Stimulated activated CD8-positive, alpha-beta memory T cell treated with anti-CD3 and anti-CD28 coated beads, Interleukin-2, amount 100 ng/mL, for 1 hour (primary cell): ENCODE results near the gene COPZ1.

Experiments used
- DNase-seq, 2 donors: peaks; one replicate each; pipeline ENCODE4 v3.0.0-alpha.2; 2020; ENCODE audit warnings: low read depth in 2 of 2

The COPZ1 gene

GRCh38 chr12:54394281-54394719 lies 69.4 kb downstream of the COPZ1 start:
- DNase-seq = no peak

GRCh38 chr12:54394986-54395385 lies 70.1 kb downstream of the COPZ1 start:
- DNase-seq = no peak

GRCh38 chr12:54395545-54395944 lies 70.6 kb downstream of the COPZ1 start:
- DNase-seq = no peak

GRCh38 chr12:54397157-54397556 lies 72.2 kb downstream of the COPZ1 start:
- DNase-seq = no peak

- no peak for DNase-seq
Observed at GRCh38 chr12:54398218-54398617, 73.3 kb downstream of the COPZ1 start.

GRCh38 chr12:54398995-54399793 lies 74.3 kb downstream of the COPZ1 start:
- peak; percentile 71 to 77 for DNase-seq

GRCh38 chr12:54401119-54401518 lies 76.2 kb downstream of the COPZ1 start:
- no peak for DNase-seq
